MM.1S (cell line): ENCODE measurements around the gene MPL.

ENCODE experiments used
- CTCF ChIP-seq: fragments of 300-600 bp; sonication (generic); IDR thresholded peaks from 2 replicates; pipeline ENCODE4 v1.5.1; 2016; ENCODE audit warnings: antibody characterized with exemption, low read length, mixed read lengths
- EZH2 ChIP-seq: fragments of 300-600 bp; sonication (generic); optimal IDR thresholded peaks from 2 replicates; pipeline ENCODE3; 2017; ENCODE audit warnings: low read depth, mild to moderate bottlenecking, antibody characterized with exemption, low read length, mixed read lengths
- EZH2phosphoT487 ChIP-seq: fragments of 300-600 bp; sonication (generic); IDR thresholded peaks from 2 replicates; pipeline ENCODE4 v1.6.1; 2018; ENCODE audit warnings: antibody characterized with exemption, low read length

- TF ChIP-seq CTCF: no peak
- no peak for TF ChIP-seq EZH2
- TF ChIP-seq EZH2phosphoT487: no peak
Measured at GRCh38 chr1:43339584-43340232, 2.1 kb downstream of the MPL start.
